Mammary epithelial cell (primary cell): ENCODE data around the gene HS3ST5.

Experiments
- EZH2 ChIP-seq: IDR thresholded peaks from 2 replicates; pipeline ENCODE4 v1.6.1; 2012; ENCODE audit warnings: low read length, inconsistent platforms, borderline replicate concordance
- TF ChIP-seq, protein P1 (sequence below), 2 donors: IDR thresholded peaks in 1 of 2; conservative IDR thresholded peaks in 1 of 2; 2 replicates each; pipeline ENCODE4 v1.5.1; 2011 to 2012; ENCODE audit warnings: inconsistent platforms in 2 of 2, low read length in 2 of 2, mild to moderate bottlenecking in 2 of 2, control low read depth in 1 of 2, low read depth in 1 of 2; ENCODE audit not compliant: insufficient read depth in 1 of 2; ENCODE audit errors: extremely low read depth in 1 of 2

DNA sequence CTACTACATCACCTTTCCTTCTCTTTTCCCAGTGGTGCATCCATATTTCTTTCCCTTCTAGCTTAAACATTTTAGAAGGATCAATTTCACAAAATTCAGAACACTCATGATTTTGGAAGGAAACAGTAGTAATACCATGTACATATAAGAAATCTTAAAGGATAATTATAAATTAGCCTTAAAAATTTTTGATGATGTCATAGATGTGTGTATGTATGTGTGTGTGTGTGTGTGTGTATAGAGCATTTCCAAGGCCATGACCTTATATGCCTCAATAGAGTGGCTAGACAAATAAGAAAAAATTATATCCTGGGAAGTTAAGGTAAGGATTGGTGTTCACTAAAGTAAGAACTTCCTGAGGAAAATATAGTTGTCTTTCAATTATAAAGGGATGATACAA lies 24.1 kb upstream of the HS3ST5 start:
- TF ChIP-seq, protein P1, sequence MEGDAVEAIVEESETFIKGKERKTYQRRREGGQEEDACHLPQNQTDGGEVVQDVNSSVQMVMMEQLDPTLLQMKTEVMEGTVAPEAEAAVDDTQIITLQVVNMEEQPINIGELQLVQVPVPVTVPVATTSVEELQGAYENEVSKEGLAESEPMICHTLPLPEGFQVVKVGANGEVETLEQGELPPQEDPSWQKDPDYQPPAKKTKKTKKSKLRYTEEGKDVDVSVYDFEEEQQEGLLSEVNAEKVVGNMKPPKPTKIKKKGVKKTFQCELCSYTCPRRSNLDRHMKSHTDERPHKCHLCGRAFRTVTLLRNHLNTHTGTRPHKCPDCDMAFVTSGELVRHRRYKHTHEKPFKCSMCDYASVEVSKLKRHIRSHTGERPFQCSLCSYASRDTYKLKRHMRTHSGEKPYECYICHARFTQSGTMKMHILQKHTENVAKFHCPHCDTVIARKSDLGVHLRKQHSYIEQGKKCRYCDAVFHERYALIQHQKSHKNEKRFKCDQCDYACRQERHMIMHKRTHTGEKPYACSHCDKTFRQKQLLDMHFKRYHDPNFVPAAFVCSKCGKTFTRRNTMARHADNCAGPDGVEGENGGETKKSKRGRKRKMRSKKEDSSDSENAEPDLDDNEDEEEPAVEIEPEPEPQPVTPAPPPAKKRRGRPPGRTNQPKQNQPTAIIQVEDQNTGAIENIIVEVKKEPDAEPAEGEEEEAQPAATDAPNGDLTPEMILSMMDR (conservative IDR thresholded peaks at IDR 0.05 in 1 of 2, IDR thresholded peaks at IDR 0.05 in 1 of 2; ENCODE audit: extremely low read depth in 1 of 2, insufficient read depth in 1 of 2, low read depth in 1 of 2, low read length in 2 of 2): no peak
- no peak for TF ChIP-seq EZH2
